ENCODE data around the gene AHI1. TPM values are rescaled to one million over a fixed set of nuclear protein-coding genes. Genes with fewer than 3 reads are reported as not detected.

AHI1 gene
- total and polyA plus RNA-seq, 5 donors = 5.9 to 30.7 (median 16.0) TPM

DNA sequence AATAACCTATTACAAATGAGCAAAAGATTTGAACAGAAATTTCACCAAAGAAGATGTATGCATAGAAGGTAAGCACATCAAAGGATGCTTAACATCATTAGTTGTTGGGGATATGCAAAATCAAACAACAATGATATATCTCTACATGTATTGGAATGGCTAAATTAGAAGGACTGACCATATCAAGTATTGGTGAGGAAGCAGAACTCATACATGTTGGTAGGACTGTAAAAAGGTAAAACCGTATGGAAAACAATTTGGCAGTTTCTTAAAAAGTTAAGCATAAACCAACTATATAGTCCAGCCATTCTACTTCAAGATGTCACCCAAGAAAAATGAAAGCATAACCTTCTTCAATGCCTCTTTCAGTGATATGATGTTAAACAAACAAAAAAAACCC lies 202.5 kb downstream of the AHI1 start:
- no peak overlapping the region for H3K27ac ChIP-seq (ENCODE audit: low read length)
- 94% methylated on average over 1 of the region's 1 CpG for WGBS
- no peaks in the 10 kb centered on the region for H3K4me1 ChIP-seq (ENCODE audit: control insufficient read depth, insufficient read depth, low read length)
- no peaks in the 10 kb centered on the region for H3K27me3 ChIP-seq (ENCODE audit: control insufficient read depth, insufficient read depth)
- H3K4me3 ChIP-seq (ENCODE audit: low read length) = no peak overlapping the region
- no peaks in the 10 kb centered on the region for H3K9me3 ChIP-seq (ENCODE audit: control insufficient read depth, low read length)
- intact Hi-C loops (cut with DNase I) = no loop called here
- DNase-seq (no peak), ATAC-seq (no peak)

DNA sequence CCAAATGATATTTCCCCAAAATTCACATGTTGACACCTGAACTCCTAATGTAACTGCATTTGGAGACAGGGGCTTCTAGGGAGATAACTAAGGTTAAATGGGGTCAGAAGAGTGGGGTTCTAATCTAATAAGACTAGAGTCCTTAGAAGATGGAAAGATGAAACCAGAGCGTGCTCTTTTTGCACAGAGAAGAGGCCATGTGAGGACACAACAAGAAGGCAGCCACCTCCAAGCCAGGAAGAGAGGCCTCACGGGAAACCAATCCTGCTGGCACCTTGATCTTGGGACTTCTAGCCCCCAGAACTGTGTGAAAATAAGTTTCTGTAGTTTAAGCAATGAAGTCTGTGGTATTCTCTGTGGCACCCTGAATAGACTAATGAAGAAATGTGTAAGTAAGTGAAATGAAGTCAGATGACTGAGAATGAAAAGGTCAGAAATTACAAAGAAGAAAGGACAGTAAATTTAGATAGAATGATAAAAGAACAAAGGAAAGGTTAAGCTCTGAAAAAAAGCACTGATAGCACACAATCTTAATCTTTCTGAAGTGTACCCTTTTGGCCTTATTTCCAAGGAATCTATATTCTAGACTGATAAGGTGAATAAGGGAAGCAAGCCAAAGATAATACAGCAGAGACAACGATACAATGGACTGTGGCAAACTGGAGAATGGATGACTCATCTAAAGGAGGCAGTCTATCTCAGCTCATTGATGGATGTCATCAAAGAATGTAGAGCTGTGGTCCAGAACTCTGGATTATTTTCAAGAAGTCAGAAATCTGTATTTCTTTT lies 206.1 kb downstream of the AHI1 start:
- intact Hi-C loops (cut with DNase I) = no loop called here
- Histone ChIP-seq H3K9me3 (ENCODE audit: control insufficient read depth, low read length) (no peaks in the 10 kb centered on the region), H3K4me1 (ENCODE audit: control insufficient read depth, insufficient read depth, low read length) (no peaks in the 10 kb centered on the region), H3K27ac (ENCODE audit: low read length) (no peak overlapping the region), H3K27me3 (ENCODE audit: control insufficient read depth, insufficient read depth) (no peaks in the 10 kb centered on the region), H3K4me3 (ENCODE audit: low read length) (no peak overlapping the region)
- no peak for DNase-seq
- WGBS = 71% methylated on average over 3 of the region's 3 CpGs
- ATAC-seq = no peak

DNA sequence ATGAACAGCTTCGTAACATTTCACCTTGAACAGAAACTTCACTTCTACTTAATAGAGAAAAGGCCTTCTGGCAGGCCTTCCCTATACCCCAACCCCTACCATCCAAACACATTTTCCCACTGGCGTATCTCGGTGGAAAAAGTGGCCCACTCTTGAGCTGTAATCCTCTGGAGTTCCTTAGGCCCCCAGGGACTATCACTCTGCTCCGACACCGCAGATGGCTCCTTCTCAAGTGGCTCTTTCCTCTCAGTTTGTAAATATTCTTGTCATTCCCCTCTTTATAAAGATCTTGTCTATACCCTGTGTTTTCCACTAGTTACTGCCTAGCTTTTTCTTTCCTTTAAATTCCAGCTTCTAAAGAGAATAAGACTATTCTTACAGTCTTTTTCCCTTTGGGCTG lies 207.7 kb downstream of the AHI1 start:
- Histone ChIP-seq H3K4me3 (ENCODE audit: low read length) (no peak overlapping the region), H3K27ac (ENCODE audit: low read length) (no peak overlapping the region), H3K27me3 (ENCODE audit: control insufficient read depth, insufficient read depth) (no peaks in the 10 kb centered on the region), H3K9me3 (ENCODE audit: control insufficient read depth, low read length) (no peaks in the 10 kb centered on the region), H3K4me1 (ENCODE audit: control insufficient read depth, insufficient read depth, low read length) (no peaks in the 10 kb centered on the region)
- 97% methylated on average over 5 of the region's 5 CpGs for WGBS
- no peak for DNase-seq
- ATAC-seq = no peak
- intact Hi-C loops (cut with DNase I) = no loop called here

DNA sequence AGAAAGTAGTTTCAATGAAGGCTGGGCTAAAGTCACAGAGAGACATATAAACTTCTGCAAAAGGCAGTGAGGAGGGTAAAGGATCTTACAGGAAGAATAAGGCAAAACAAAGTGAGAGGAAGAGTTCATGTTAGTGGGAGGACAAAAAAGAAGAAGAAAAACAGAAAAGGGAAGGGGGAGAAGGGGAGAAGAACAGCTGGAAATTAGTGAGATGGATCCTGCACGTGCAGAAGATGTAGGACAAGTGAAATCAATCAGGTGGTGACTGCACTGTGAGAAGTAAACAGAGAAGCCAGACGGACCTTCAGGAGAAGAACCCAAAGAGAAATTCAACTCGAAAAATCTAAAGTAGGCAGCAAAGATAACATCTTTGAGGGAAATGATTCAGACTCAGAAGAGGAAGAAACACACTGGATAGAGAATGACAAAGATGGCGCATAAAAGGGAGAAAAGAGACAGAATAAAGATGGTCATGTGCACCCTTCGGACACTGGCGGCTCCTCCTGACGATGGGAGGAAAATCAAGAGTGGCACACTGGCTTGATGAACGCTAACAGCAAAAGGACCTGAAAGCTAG lies 210.5 kb downstream of the AHI1 start:
- Histone ChIP-seq H3K4me3 (ENCODE audit: low read length) (no peak overlapping the region), H3K9me3 (ENCODE audit: control insufficient read depth, low read length) (no peaks in the 10 kb centered on the region), H3K27me3 (ENCODE audit: control insufficient read depth, insufficient read depth) (no peaks in the 10 kb centered on the region), H3K27ac (ENCODE audit: low read length) (no peak overlapping the region), H3K4me1 (ENCODE audit: control insufficient read depth, insufficient read depth, low read length) (no peaks in the 10 kb centered on the region)
- no peak for DNase-seq
- ATAC-seq = no peak
- 79% methylated on average over 8 of the region's 8 CpGs for WGBS
- intact Hi-C loops (cut with DNase I) = no loop called here

DNA sequence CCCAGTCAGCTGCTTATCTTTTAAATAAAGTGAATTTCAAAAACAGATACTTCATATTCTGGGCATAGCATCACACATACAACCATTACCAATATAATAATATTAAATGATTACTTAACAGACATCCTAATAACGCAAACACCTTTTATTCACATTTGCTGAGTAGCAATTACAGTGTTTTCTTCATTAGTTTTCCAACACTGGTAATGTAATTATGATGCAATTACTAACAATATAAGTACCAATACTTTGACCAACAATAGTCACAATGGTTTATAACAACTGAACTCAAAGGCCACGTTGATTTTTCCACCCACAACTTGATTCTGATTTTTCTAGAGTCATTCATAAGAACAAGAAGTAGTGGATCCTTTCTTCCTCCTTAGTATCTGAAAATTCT lies 212.4 kb downstream of the AHI1 start:
- WGBS = 89% methylated on average over 2 of the region's 2 CpGs
- H3K4me1 ChIP-seq (ENCODE audit: control insufficient read depth, insufficient read depth, low read length) = no peaks in the 10 kb centered on the region
- no peaks in the 10 kb centered on the region for H3K27me3 ChIP-seq (ENCODE audit: control insufficient read depth, insufficient read depth)
- intact Hi-C loops (cut with DNase I) = no loop called here
- ATAC-seq (no peak), DNase-seq (no peak)
- H3K4me3 ChIP-seq (ENCODE audit: low read length) = no peak overlapping the region
- H3K27ac ChIP-seq (ENCODE audit: low read length) = no peak overlapping the region
- no peaks in the 10 kb centered on the region for H3K9me3 ChIP-seq (ENCODE audit: control insufficient read depth, low read length)

DNA sequence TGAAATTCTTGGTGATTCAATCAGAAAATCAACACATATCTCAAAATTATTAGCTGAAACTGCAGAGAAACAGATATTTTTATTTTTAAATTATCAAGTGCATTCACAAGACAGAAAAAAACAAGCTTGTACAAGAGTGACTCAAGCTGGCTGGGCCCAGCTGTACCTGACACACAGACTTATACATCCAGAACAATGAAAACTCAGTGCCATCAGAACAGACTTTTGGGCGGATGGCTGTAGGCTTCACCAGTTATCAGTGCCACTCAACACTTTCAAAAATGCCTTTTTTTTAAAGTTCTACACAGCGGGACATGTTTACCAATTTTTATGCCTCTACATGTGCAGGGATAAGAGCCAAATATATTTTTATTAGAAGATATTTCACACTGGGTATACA lies 213.6 kb downstream of the AHI1 start:
- DNase-seq = no peak
- Histone ChIP-seq H3K4me3 (ENCODE audit: low read length) (no peak overlapping the region), H3K9me3 (ENCODE audit: control insufficient read depth, low read length) (no peaks in the 10 kb centered on the region), H3K27me3 (ENCODE audit: control insufficient read depth, insufficient read depth) (no peaks in the 10 kb centered on the region), H3K27ac (ENCODE audit: low read length) (no peak overlapping the region), H3K4me1 (ENCODE audit: control insufficient read depth, insufficient read depth, low read length) (no peaks in the 10 kb centered on the region)
- ATAC-seq = no peak
- intact Hi-C loops (cut with DNase I) = no loop called here
- WGBS = 87% methylated on average over 2 of the region's 2 CpGs

DNA sequence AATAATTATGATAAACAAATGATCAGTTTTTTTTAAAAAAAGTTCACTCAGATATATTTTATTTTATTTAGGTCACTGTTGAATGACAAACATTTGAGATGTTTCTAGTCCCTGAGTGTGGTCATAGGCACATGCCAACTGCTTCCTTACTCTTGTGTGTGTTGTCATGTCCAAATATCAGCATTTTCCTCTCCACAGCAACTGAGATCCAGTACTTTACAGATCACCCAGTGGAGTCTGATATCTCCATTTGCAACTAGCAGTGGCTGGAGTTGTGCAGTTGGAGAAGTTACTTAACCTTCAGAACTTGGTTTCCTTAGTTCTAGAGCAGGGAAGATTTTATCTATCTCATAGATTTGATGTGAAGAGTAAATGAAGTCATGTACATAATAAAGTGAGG lies 215.1 kb downstream of the AHI1 start:
- Histone ChIP-seq H3K27me3 (ENCODE audit: control insufficient read depth, insufficient read depth) (no peaks in the 10 kb centered on the region), H3K27ac (ENCODE audit: low read length) (no peak overlapping the region), H3K9me3 (ENCODE audit: control insufficient read depth, low read length) (no peaks in the 10 kb centered on the region), H3K4me3 (ENCODE audit: low read length) (no peak overlapping the region), H3K4me1 (ENCODE audit: control insufficient read depth, insufficient read depth, low read length) (no peaks in the 10 kb centered on the region)
- no peak for DNase-seq
- no peak for ATAC-seq
- intact Hi-C loops (cut with DNase I) = no loop called here

DNA sequence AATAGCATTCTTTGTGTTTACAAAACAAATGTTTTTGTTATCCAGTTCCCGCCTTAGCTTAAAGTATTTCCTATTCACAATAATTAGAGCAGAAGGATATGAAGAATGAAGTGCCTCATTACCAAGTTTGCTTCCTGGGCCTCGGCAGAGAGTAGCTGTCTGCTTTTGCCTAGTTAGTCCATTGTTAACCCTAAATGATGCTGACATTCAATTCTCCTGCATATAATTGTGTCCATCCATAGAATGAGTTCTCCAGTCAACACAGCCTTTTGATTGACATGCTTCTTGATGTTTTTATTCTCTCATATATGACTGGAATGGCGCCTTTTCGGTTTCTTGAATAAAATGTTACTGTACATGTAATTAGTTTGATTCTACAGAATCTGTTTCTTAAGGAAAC lies 215.6 kb downstream of the AHI1 start:
- 82% methylated on average over 4 of the region's 4 CpGs for WGBS
- intact Hi-C loops (cut with DNase I) = no loop called here

DNA sequence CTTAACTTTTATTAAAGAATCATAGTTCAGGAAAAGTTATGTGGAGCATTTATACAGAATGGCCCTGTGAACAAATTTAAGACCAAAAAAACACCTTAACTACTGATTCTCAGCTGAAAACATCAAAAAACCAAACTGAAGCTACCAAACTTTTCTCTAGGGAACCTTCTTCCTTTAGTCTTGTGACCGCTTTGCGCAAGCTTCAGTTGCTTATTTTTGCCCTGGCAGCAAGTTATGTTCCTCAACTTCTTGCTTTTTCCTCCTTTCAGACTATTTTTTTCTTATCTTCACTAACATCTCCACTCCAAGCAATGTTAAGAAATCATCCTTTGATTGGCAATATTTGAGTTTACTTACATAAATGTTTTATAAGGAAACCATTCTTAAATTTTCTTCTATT lies 216.3 kb downstream of the AHI1 start:
- no peak overlapping the region for H3K4me3 ChIP-seq (ENCODE audit: low read length)
- intact Hi-C loops (cut with DNase I) = no loop called here
- no peak for ATAC-seq

More for the DNA sequence above, 215.6 kb downstream of the AHI1 start:
- no peak for DNase-seq
- ATAC-seq = no peak
- Histone ChIP-seq H3K9me3 (ENCODE audit: control insufficient read depth, low read length) (no peaks in the 10 kb centered on the region), H3K4me3 (ENCODE audit: low read length) (no peak overlapping the region), H3K27me3 (ENCODE audit: control insufficient read depth, insufficient read depth) (no peaks in the 10 kb centered on the region), H3K27ac (ENCODE audit: low read length) (no peak overlapping the region), H3K4me1 (ENCODE audit: control insufficient read depth, insufficient read depth, low read length) (no peaks in the 10 kb centered on the region)

DNA sequence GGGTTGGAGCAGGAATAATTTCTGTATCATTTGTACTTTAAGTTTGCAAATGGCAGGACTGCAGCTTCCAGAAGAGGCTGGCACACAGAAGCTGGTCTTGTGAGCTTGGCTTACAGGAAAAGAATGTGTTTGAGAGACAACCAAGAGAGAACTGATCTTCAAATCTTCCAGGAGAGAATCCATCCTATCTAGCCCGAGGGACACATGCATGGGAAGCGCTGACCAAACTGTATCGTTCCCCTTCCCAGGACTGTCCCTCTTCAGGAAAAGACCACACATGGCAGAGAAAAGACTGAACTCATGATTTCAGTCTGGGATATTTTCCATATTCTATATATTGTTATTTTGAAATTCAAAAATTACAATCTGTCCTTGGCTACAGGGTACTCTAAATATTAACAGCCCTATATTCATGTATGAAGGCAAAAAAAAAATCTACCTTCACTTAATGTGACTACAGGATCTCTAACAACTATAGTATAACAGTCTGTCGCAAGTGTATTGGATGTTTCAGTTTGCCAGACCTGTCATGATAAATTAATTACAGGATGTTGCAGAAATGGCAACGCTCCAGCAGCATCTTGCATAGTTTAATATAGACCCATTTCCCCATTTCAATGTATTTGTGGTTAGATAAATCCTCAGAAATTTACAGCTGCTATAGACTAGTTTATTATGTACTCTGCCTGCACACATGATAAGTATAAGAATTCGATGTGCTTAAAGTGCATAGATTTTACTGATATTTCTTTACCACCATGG lies 217.0 kb downstream of the AHI1 start:
- ATAC-seq (no peak), DNase-seq (peak in 1 of 3 donors; percentile 50)
- Histone ChIP-seq H3K4me1 (ENCODE audit: control insufficient read depth, insufficient read depth, low read length) (no peaks in the 10 kb centered on the region), H3K27ac (ENCODE audit: low read length) (no peak overlapping the region), H3K9me3 (ENCODE audit: control insufficient read depth, low read length) (no peaks in the 10 kb centered on the region), H3K27me3 (ENCODE audit: control insufficient read depth, insufficient read depth) (no peaks in the 10 kb centered on the region), H3K4me3 (ENCODE audit: low read length) (no peak overlapping the region)
- WGBS = 58% methylated on average over 6 of the region's 6 CpGs
- intact Hi-C loops (cut with DNase I) = no loop called here

More for the DNA sequence above, 216.3 kb downstream of the AHI1 start:
- no peaks in the 10 kb centered on the region for H3K4me1 ChIP-seq (ENCODE audit: control insufficient read depth, insufficient read depth, low read length)
- H3K9me3 ChIP-seq (ENCODE audit: control insufficient read depth, low read length) = no peaks in the 10 kb centered on the region
- H3K27me3 ChIP-seq (ENCODE audit: control insufficient read depth, insufficient read depth) = no peaks in the 10 kb centered on the region
- WGBS = 76% methylated on average over 2 of the region's 2 CpGs
- no peak for DNase-seq
- H3K27ac ChIP-seq (ENCODE audit: low read length) = no peak overlapping the region

DNA sequence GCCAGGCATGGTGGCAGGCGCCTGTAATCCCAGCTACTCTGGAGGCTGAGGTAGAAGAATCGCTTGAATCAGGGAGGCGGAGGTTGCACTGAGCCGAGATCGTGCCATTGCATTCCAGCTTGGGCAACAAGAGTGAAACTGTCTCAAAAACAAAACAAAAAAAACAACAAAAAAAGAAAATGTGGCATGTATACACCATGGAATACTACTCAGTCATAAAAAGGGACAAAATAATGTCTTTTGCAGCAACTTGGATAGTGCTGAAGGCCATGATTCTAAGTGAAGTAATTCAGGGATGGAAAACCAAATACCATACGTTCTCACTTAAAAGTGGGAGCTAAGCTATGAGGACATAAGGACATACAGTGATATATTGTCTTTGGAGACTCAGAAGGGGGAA lies 220.1 kb downstream of the AHI1 start:
- ATAC-seq (no peak), DNase-seq (no peak)
- H3K27me3 ChIP-seq (ENCODE audit: control insufficient read depth, insufficient read depth) = no peaks in the 10 kb centered on the region
- no peak overlapping the region for H3K27ac ChIP-seq (ENCODE audit: low read length)
- WGBS = 92% methylated on average over 6 of the region's 6 CpGs
- intact Hi-C loops (cut with DNase I) = no loop called here
- no peaks in the 10 kb centered on the region for H3K4me1 ChIP-seq (ENCODE audit: control insufficient read depth, insufficient read depth, low read length)
- no peaks in the 10 kb centered on the region for H3K9me3 ChIP-seq (ENCODE audit: control insufficient read depth, low read length)
- no peak overlapping the region for H3K4me3 ChIP-seq (ENCODE audit: low read length)

All from right cardiac atrium (tissue), 5 donors.